Astrocyte (in vitro differentiated cells and primary cell): ENCODE data around the gene KYNU.

ENCODE experiments used
- EZH2 ChIP-seq: IDR thresholded peaks from 2 replicates; pipeline ENCODE4 v1.6.1; 2012; ENCODE audit warnings: mild to moderate bottlenecking, low read length, inconsistent platforms; ENCODE audit not compliant: insufficient read depth
- TF ChIP-seq, protein P1 (sequence below): IDR thresholded peaks from 2 replicates; pipeline ENCODE4 v1.5.1; 2011; ENCODE audit warnings: low read depth, mild to moderate bottlenecking, inconsistent platforms, low read length, moderate library complexity; ENCODE audit not compliant: insufficient read depth

DNA sequence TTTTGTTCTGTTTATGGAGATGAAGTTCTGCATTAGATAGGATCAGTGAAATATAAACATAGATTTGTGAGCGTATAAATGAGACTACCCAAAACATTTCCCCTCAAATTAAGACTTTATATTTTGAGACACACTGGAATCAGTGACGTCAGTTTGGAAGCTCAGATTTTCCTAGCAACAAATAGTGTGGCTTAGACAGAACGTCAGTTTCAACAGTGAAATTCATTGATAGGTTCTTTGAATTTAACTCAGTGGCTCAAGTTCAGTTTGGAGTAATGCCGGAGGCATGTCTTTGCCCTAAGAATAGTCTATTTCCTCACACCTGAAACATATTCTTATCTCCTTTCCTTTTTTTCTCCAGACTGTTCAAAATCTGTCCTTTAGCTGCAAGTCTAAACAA, 138.2 kb downstream of the KYNU start:
- TF ChIP-seq, protein P1, sequence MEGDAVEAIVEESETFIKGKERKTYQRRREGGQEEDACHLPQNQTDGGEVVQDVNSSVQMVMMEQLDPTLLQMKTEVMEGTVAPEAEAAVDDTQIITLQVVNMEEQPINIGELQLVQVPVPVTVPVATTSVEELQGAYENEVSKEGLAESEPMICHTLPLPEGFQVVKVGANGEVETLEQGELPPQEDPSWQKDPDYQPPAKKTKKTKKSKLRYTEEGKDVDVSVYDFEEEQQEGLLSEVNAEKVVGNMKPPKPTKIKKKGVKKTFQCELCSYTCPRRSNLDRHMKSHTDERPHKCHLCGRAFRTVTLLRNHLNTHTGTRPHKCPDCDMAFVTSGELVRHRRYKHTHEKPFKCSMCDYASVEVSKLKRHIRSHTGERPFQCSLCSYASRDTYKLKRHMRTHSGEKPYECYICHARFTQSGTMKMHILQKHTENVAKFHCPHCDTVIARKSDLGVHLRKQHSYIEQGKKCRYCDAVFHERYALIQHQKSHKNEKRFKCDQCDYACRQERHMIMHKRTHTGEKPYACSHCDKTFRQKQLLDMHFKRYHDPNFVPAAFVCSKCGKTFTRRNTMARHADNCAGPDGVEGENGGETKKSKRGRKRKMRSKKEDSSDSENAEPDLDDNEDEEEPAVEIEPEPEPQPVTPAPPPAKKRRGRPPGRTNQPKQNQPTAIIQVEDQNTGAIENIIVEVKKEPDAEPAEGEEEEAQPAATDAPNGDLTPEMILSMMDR: no peak
- no peak for TF ChIP-seq EZH2
